HUES48 (cell line): ENCODE measurements around the gene CINP.

ENCODE experiments used
- H3K27ac ChIP-seq: one replicate; pipeline ENCODE4 v1.7.0; 2013; ENCODE audit warnings: low read depth, low read length, inconsistent platforms
- H3K27me3 ChIP-seq: 2 replicates; pipeline ENCODE4 v1.6.1; 2013; ENCODE audit warnings: mild to moderate bottlenecking, low read length; ENCODE audit not compliant: control insufficient read depth, insufficient read depth
- H3K36me3 ChIP-seq: 2 replicates; pipeline ENCODE4 v1.6.1; 2013; ENCODE audit warnings: low read length; ENCODE audit not compliant: control insufficient read depth, insufficient read depth
- H3K4me1 ChIP-seq: 2 replicates; pipeline ENCODE4 v1.6.1; 2013; ENCODE audit warnings: mild to moderate bottlenecking, low read length; ENCODE audit not compliant: control insufficient read depth, insufficient read depth
- H3K4me3 ChIP-seq: 2 replicates; pipeline ENCODE4 v1.5.1; 2013; ENCODE audit warnings: mild to moderate bottlenecking, low read depth, low read length
- H3K9ac ChIP-seq: 2 replicates; pipeline ENCODE4 v1.6.1; 2013; ENCODE audit warnings: mild to moderate bottlenecking, low read depth, low read length, moderate library complexity
- H3K9me3 ChIP-seq: 2 replicates; pipeline ENCODE4 v1.6.1; 2013; ENCODE audit warnings: low read length; ENCODE audit not compliant: control insufficient read depth, insufficient read depth

The CINP gene

GRCh38 chr14:102378830-102379229, 16.1 kb upstream of the CINP start:
- Histone ChIP-seq H3K36me3 (peaks cover 18% of the 10 kb centered on the region), H3K27ac (no peak overlapping the region), H3K9me3 (no peaks in the 10 kb centered on the region), H3K9ac (no peak overlapping the region), H3K27me3 (no peaks in the 10 kb centered on the region), H3K4me1 (no peaks in the 10 kb centered on the region), H3K4me3 (no peak overlapping the region)

GRCh38 chr14:102377696-102378095, 15.0 kb upstream of the CINP start:
- no peak overlapping the region for H3K9ac ChIP-seq
- H3K27me3 ChIP-seq, result no peaks in the 10 kb centered on the region
- H3K4me3 ChIP-seq, result no peak overlapping the region
- H3K4me1 ChIP-seq, result no peaks in the 10 kb centered on the region
- peaks cover 18% of the 10 kb centered on the region for H3K36me3 ChIP-seq
- no peaks in the 10 kb centered on the region for H3K9me3 ChIP-seq
- no peak overlapping the region for H3K27ac ChIP-seq

- peaks cover 18% of the 10 kb centered on the region for H3K36me3 ChIP-seq
- H3K9me3 ChIP-seq, result no peaks in the 10 kb centered on the region
- H3K4me1 ChIP-seq, result no peaks in the 10 kb centered on the region
- H3K9ac ChIP-seq, result no peak overlapping the region
- no peaks in the 10 kb centered on the region for H3K27me3 ChIP-seq
- H3K27ac ChIP-seq, result no peak overlapping the region
- H3K4me3 ChIP-seq, result no peak overlapping the region
These were observed 12.4 kb upstream of the CINP start for GRCh38 chr14:102375119-102375518.

GRCh38 chr14:102374264-102374663, 11.6 kb upstream of the CINP start:
- H3K9me3 ChIP-seq, result no peaks in the 10 kb centered on the region
- no peaks in the 10 kb centered on the region for H3K27me3 ChIP-seq
- no peak overlapping the region for H3K27ac ChIP-seq
- no peak overlapping the region for H3K9ac ChIP-seq
- no peak overlapping the region for H3K4me3 ChIP-seq
- H3K4me1 ChIP-seq, result no peaks in the 10 kb centered on the region
- peaks cover 18% of the 10 kb centered on the region for H3K36me3 ChIP-seq

- no peaks in the 10 kb centered on the region for H3K27me3 ChIP-seq
- H3K36me3 ChIP-seq, result peaks cover 14% of the 10 kb centered on the region
- no peak overlapping the region for H3K9ac ChIP-seq
- no peak overlapping the region for H3K27ac ChIP-seq
- H3K4me1 ChIP-seq, result no peaks in the 10 kb centered on the region
- no peak overlapping the region for H3K4me3 ChIP-seq
- H3K9me3 ChIP-seq, result no peaks in the 10 kb centered on the region
These were observed 10.4 kb upstream of the CINP start for GRCh38 chr14:102373110-102373509.

- Histone ChIP-seq H3K4me3 (no peak overlapping the region), H3K4me1 (no peaks in the 10 kb centered on the region), H3K27me3 (no peaks in the 10 kb centered on the region), H3K36me3 (peaks cover 2% of the 10 kb centered on the region; the same call in 1 of the 2 replicates), H3K9me3 (no peaks in the 10 kb centered on the region), H3K27ac (no peak overlapping the region), H3K9ac (no peak overlapping the region)
These were observed 8.7 kb upstream of the CINP start for GRCh38 chr14:102371361-102371760.

- no peaks in the 10 kb centered on the region for H3K9me3 ChIP-seq
- H3K4me3 ChIP-seq, result no peak overlapping the region
- H3K9ac ChIP-seq, result no peak overlapping the region
- H3K4me1 ChIP-seq, result no peaks in the 10 kb centered on the region
- no peaks in the 10 kb centered on the region for H3K27me3 ChIP-seq
- H3K36me3 ChIP-seq, result no peaks in the 10 kb centered on the region; the same call in 1 of the 2 replicates
- H3K27ac ChIP-seq, result no peak overlapping the region
These were observed 7.7 kb upstream of the CINP start for GRCh38 chr14:102370305-102370809.

GRCh38 chr14:102363182-102363943, 673 bp upstream of the CINP start:
- Histone ChIP-seq H3K36me3 (peaks cover 7% of the 10 kb centered on the region; the same call in 1 of the 2 replicates), H3K9ac (peak overlapping the region; percentile 22; the same call in 1 of the 2 replicates), H3K4me3 (peak overlapping the region; percentile 95), H3K27me3 (no peaks in the 10 kb centered on the region), H3K4me1 (peaks cover 8% of the 10 kb centered on the region), H3K27ac (peak overlapping the region; percentile 49), H3K9me3 (no peaks in the 10 kb centered on the region)

GRCh38 chr14:102362084-102362483, 606 bp downstream of the CINP start:
- Histone ChIP-seq H3K27ac (no peak overlapping the region), H3K4me1 (peaks cover 8% of the 10 kb centered on the region), H3K36me3 (peaks cover 19% of the 10 kb centered on the region), H3K27me3 (no peaks in the 10 kb centered on the region), H3K9me3 (no peaks in the 10 kb centered on the region), H3K9ac (peak overlapping the region; percentile 40; the same call in 1 of the 2 replicates), H3K4me3 (peak overlapping the region; percentile 95)

- Histone ChIP-seq H3K9me3 (no peaks in the 10 kb centered on the region), H3K9ac (no peak overlapping the region), H3K4me3 (no peak overlapping the region), H3K36me3 (peaks cover 32% of the 10 kb centered on the region), H3K27ac (no peak overlapping the region), H3K27me3 (no peaks in the 10 kb centered on the region), H3K4me1 (peaks cover 8% of the 10 kb centered on the region)
These were observed 2.3 kb downstream of the CINP start for GRCh38 chr14:102360388-102360787.

- H3K4me3 ChIP-seq, result no peak overlapping the region
- no peaks in the 10 kb centered on the region for H3K9me3 ChIP-seq
- peaks cover 37% of the 10 kb centered on the region for H3K36me3 ChIP-seq
- H3K27ac ChIP-seq, result no peak overlapping the region
- no peak overlapping the region for H3K9ac ChIP-seq
- H3K27me3 ChIP-seq, result no peaks in the 10 kb centered on the region
- peaks cover 8% of the 10 kb centered on the region for H3K4me1 ChIP-seq
These were observed 3.3 kb downstream of the CINP start for GRCh38 chr14:102359341-102359740.
